ENCODE measurements around the gene DDX46. TPM values are rescaled to one million over a fixed set of nuclear protein-coding genes. Genes with fewer than 3 reads are reported as not detected.

Gene DDX46
- total and polyA plus RNA-seq, 2 of the 8 experiments (the other 6 are each of a cell fraction or from before 2014, with no cell fraction given), result 22.6 to 110 TPM

- POLR2A ChIA-PET (ENCODE audit: partially characterized antibody), result interaction anchor here (0.6 kb wide), 1 partner anchor 104 kb away, joined by 3 read pairs; no protein-coding TSS in a partner anchor
- Histone ChIP-seq H3K27ac (ENCODE audit: low read depth, low read length) (no peak overlapping the region), H3K79me2 (ENCODE audit: control insufficient read depth in 1 of 2, insufficient read depth in 2 of 2, low read length in 2 of 2) (no peaks in the 10 kb centered on the region), H3K4ac (replicated peaks; ENCODE audit: insufficient read length, low read depth, low read length) (no peak overlapping the region), H3K56ac (replicated peaks; ENCODE audit: insufficient read length, low read depth, low read length) (no peak overlapping the region), H2AK5ac (ENCODE audit: low read depth, low read length) (no peak overlapping the region), H3K36me3 (ENCODE audit: control insufficient read depth in 2 of 4, insufficient read depth in 4 of 4, low read length in 3 of 4) (peaks cover 14 to 80% (median 47%) of the 10 kb centered on the region in 4 experiments), H3K9ac (replicated peaks in 1 of 4; ENCODE audit: extremely low read depth in 1 of 4, low read depth in 3 of 4, low read length in 3 of 4) (no peak overlapping the region), H2BK15ac (ENCODE audit: low read length) (no peak overlapping the region), H3K14ac (ENCODE audit: insufficient read length) (no peak overlapping the region), H2BK12ac (ENCODE audit: low read depth, low read length) (no peak overlapping the region), H4K91ac (replicated peaks; ENCODE audit: insufficient read length, low read length) (no peak overlapping the region), H4K20me1 (replicated peaks in 1 of 2; ENCODE audit: control insufficient read depth in 1 of 2, insufficient read depth in 2 of 2, low read length in 2 of 2) (no peaks in the 10 kb centered on the region), H3K23me2 (ENCODE audit: low read depth, low read length) (no peaks in the 10 kb centered on the region), H3K9me3 (ENCODE audit: insufficient read depth in 2 of 2, low read depth in 1 of 2, low read length in 1 of 2) (no peaks in the 10 kb centered on the region), H4K8ac (ENCODE audit: extremely low read depth, insufficient read depth, low read length) (no peak overlapping the region), H3K4me3 (ENCODE audit: extremely low read depth in 1 of 4, insufficient read depth in 2 of 4, low read depth in 3 of 4, low read length in 4 of 4) (no peak overlapping the region), H2BK5ac (ENCODE audit: low read depth, low read length) (no peak overlapping the region), H2AFZ (ENCODE audit: low read length) (no peak overlapping the region), H3K4me2 (ENCODE audit: insufficient read depth in 1 of 2, low read depth in 2 of 2, low read length in 2 of 2) (no peak overlapping the region), H2BK120ac (replicated peaks; ENCODE audit: low read depth, low read length) (no peak overlapping the region), H2BK20ac (ENCODE audit: low read length) (no peak overlapping the region), H3K4me1 (replicated peaks in 1 of 4; ENCODE audit: control insufficient read depth in 3 of 4, insufficient read depth in 4 of 4, low read length in 3 of 4) (no peaks in the 10 kb centered on the region), H4K5ac (ENCODE audit: insufficient read length, low read depth, low read length) (no peak overlapping the region), H3K23ac (ENCODE audit: insufficient read length) (no peak overlapping the region), H3K27me3 (replicated peaks in 1 of 4; ENCODE audit: control insufficient read depth in 3 of 4, extremely low read depth in 1 of 4, insufficient read depth in 3 of 4, low read length in 3 of 4) (no peaks in the 10 kb centered on the region), H3K79me1 (ENCODE audit: low read depth, low read length) (no peaks in the 10 kb centered on the region), H3K18ac (ENCODE audit: extremely low read depth, low read length) (no peak overlapping the region)
- CTCF ChIA-PET (ENCODE audit: partially characterized antibody), result no interaction called here
- no peak for FAIRE-seq
- no peak for DNase-seq (ENCODE audit: low read depth in 1 of 2, low spot score in 2 of 2)
- TF ChIP-seq GTF2F1 (IDR thresholded peaks at IDR 0.05; ENCODE audit: borderline replicate concordance, low read depth, low read length) (no peak), E2F6 (IDR thresholded peaks at IDR 0.05) (no peak), MAFK (IDR thresholded peaks at IDR 0.05; ENCODE audit: low read depth, low read length) (no peak), MAX (IDR thresholded peaks at IDR 0.05) (no peak)
Measured at GRCh38 chr5:134813827-134814226, 55.2 kb downstream of the DDX46 start.
